Activated B cell treated with CpG ODN at 0.5 μM for 24 hours (primary cell): Measurements from ENCODE around the gene INPP4A. TPM values are rescaled to one million over a fixed set of nuclear protein-coding genes. Genes with fewer than 3 reads are reported as not detected.
"Not testable (repeated sequence)": the region's sequence is repeated elsewhere in the genome, so short reads cannot be mapped to it uniquely, and the experiment has no call there.

Experiments used
- ATAC-seq: fragments of 200-7000 bp; cut with Tn5 transposase; one replicate; pipeline ENCODE4 v1.10.0; 2021; ENCODE audit warnings: low read depth, mild to moderate bottlenecking, moderate library complexity
- CTCF ChIA-PET: fragments of 350-600 bp; sonication (Branson Sonifier 250); formaldehyde crosslinking; loops from one replicate; lab custom pipeline; 2021; ENCODE audit warnings: antibody characterized with exemption; lab: Charles Lee
- POLR2A ChIA-PET: fragments of 350-600 bp; sonication (Branson Sonifier 250); formaldehyde crosslinking; loops from one replicate; lab custom pipeline; 2021; ENCODE audit warnings: antibody characterized with exemption; lab: Charles Lee
- DNase-seq: peaks from one replicate; pipeline ENCODE4 v3.0.0; 2022
- H3K27ac Mint-ChIP-seq: one replicate; pipeline ENCODE4 v1.8.0; 2020; ENCODE audit warnings: mixed read lengths
- H3K27me3 Mint-ChIP-seq: one replicate; pipeline ENCODE4 v1.8.0; 2021; ENCODE audit warnings: mixed read lengths
- H3K36me3 Mint-ChIP-seq: one replicate; pipeline ENCODE4 v1.8.0; 2021; ENCODE audit warnings: low read depth, mixed read lengths
- H3K4me1 Mint-ChIP-seq: one replicate; pipeline ENCODE4 v1.8.0; 2021; ENCODE audit warnings: mixed read lengths
- H3K4me3 Mint-ChIP-seq: one replicate; pipeline ENCODE4 v1.8.0; 2020; ENCODE audit warnings: mild to moderate bottlenecking, mixed read lengths
- H3K9me3 Mint-ChIP-seq: one replicate; pipeline ENCODE4 v1.8.0; 2020; ENCODE audit warnings: mixed read lengths
- intact Hi-C: fragments of 100-400 bp; cut with micrococcal nuclease; formaldehyde crosslinking; loops from one replicate; pipeline ENCODE4 v1.15.1; 2024
- total RNA-seq: library from RNA; stranded (reverse); gene quantifications from 2 replicates; pipeline ENCODE4 v1.2.3, GENCODE V29; 2022
- TF ChIP-seq, protein P1 (sequence below): fragments of 200-600 bp; IDR thresholded peaks from one replicate; pipeline ENCODE4 v1.8.0; 2022; ENCODE audit warnings: antibody characterized with exemption, mild to moderate bottlenecking

INPP4A gene
- total RNA-seq, 1 donor from 2014 or later: 26.6 TPM

DNA sequence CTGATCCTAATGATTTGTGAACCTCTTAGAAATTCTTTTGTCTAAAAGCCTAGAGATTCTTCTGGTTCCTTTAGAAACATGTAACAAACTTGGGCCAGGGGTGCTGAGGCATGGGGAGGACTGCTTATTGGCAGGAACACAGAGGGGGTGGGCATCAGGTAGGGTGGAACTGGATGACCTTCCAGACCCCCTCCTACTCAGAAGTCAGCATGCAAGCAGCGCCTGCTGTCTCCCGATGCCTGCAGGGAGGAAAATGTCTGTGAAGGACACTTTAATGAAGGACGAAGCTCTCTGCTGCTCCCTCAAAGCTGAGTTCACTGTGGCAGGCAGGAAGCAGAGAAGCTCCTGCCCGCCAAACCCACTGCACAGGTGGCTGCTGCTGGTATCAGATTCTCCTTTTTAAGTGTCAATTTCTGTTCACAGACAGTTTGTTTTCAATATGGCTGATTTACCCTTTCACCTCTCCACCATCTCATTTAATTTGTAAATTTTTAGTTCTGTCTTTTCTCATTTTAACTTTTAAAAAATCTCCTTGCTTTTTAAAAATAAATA, 144.3 kb downstream of the INPP4A start:
- Mint-ChIP-seq H3K27ac (no peak overlapping the region), H3K4me1 (no peaks in the 10 kb centered on the region), H3K4me3 (no peak overlapping the region), H3K36me3 (peaks cover 19% of the 10 kb centered on the region), H3K9me3 (peaks cover 2% of the 10 kb centered on the region), H3K27me3 (no peaks in the 10 kb centered on the region)
- DNase-seq: no peak
- intact Hi-C loops: no loop called here
- TF ChIP-seq, protein P1, sequence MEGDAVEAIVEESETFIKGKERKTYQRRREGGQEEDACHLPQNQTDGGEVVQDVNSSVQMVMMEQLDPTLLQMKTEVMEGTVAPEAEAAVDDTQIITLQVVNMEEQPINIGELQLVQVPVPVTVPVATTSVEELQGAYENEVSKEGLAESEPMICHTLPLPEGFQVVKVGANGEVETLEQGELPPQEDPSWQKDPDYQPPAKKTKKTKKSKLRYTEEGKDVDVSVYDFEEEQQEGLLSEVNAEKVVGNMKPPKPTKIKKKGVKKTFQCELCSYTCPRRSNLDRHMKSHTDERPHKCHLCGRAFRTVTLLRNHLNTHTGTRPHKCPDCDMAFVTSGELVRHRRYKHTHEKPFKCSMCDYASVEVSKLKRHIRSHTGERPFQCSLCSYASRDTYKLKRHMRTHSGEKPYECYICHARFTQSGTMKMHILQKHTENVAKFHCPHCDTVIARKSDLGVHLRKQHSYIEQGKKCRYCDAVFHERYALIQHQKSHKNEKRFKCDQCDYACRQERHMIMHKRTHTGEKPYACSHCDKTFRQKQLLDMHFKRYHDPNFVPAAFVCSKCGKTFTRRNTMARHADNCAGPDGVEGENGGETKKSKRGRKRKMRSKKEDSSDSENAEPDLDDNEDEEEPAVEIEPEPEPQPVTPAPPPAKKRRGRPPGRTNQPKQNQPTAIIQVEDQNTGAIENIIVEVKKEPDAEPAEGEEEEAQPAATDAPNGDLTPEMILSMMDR: no peak
- no peak for ATAC-seq
- ChIA-PET CTCF (no interaction called here), POLR2A (no interaction called here)

DNA sequence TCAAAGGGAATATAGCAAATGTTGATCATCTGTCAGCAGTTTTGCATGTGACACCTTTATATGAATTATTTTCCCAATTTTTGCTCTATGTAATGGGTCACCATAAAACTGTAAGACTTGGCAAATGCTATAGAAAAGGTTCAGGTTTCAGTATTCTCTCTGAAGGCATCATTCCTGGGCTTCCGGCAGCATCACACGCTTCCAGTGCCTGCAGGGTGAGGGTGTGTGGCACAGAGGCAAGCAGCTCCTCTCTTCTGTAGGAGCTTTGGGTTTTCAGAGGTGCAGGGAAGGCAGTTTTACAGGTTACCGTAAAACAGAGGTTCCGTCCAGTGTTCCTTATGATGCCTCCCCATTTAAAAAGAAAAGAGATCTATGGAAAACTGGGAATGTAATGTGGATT, 144.8 kb downstream of the INPP4A start:
- no peak overlapping the region for H3K4me3 Mint-ChIP-seq
- H3K27ac Mint-ChIP-seq: no peak overlapping the region
- H3K27me3 Mint-ChIP-seq: no peaks in the 10 kb centered on the region
- H3K36me3 Mint-ChIP-seq: peaks cover 21% of the 10 kb centered on the region
- POLR2A ChIA-PET: no interaction called here
- H3K4me1 Mint-ChIP-seq: no peaks in the 10 kb centered on the region
- TF ChIP-seq, protein P1: no peak
- CTCF ChIA-PET: no interaction called here
- ATAC-seq (no peak), DNase-seq (no peak)
- intact Hi-C loops: no loop called here
- H3K9me3 Mint-ChIP-seq: peaks cover 4% of the 10 kb centered on the region

DNA sequence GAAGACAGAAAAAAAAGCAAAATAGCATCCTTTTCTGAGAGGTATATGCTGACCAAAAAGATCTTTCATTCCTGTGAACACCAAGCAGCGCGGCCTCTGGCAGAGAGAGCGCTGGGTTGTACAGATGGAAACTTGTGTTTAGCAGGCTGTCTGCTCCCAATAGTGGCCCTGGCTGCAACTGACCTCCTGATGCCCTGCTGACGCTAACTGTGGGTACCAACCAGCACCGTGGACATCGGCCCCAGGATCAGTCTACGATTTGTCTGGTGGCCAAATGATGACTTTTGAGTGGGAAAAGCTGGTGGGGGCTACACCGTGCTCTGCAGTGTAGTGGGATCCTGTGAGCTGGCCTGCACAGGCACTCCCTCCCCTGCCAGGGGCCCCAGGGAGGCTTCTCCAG, 147.9 kb downstream of the INPP4A start:
- H3K4me3 Mint-ChIP-seq: no peak overlapping the region

DNA sequence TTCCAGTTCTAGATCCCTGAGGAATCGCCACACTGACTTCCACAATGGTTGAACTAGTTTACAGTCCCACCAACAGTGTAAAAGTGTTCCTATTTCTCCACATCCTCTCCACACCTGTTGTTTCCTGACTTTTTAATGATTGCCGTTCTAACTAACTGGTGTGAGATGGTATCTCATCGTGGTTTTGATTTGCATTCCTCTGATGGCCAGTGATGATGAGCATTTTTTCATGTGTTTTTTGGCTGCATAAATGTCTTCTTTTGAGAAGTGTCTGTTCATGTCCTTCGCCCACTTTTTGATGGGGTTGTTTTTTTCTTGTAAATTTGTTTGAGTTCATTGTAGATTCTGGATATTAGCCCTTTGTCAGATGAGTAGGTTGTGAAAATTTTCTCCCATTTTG, 150.0 kb downstream of the INPP4A start:
- CTCF ChIA-PET, H3K27ac Mint-ChIP-seq, intact Hi-C loops, ATAC-seq, DNase-seq, H3K9me3 Mint-ChIP-seq, H3K4me1 Mint-ChIP-seq, POLR2A ChIA-PET, H3K27me3 Mint-ChIP-seq, H3K4me3 Mint-ChIP-seq: not testable (repeated sequence)
- peaks cover 38% of the 10 kb centered on the region for H3K36me3 Mint-ChIP-seq

More for the DNA sequence above, 147.9 kb downstream of the INPP4A start:
- Mint-ChIP-seq H3K27me3 (no peaks in the 10 kb centered on the region), H3K36me3 (peaks cover 24% of the 10 kb centered on the region), H3K4me1 (no peaks in the 10 kb centered on the region), H3K9me3 (peaks cover 4% of the 10 kb centered on the region), H3K27ac (no peak overlapping the region)
- ChIA-PET CTCF (no interaction called here), POLR2A (no interaction called here)
- TF ChIP-seq, protein P1: no peak
- DNase-seq (no peak), ATAC-seq (no peak)
- intact Hi-C loops: no loop called here

DNA sequence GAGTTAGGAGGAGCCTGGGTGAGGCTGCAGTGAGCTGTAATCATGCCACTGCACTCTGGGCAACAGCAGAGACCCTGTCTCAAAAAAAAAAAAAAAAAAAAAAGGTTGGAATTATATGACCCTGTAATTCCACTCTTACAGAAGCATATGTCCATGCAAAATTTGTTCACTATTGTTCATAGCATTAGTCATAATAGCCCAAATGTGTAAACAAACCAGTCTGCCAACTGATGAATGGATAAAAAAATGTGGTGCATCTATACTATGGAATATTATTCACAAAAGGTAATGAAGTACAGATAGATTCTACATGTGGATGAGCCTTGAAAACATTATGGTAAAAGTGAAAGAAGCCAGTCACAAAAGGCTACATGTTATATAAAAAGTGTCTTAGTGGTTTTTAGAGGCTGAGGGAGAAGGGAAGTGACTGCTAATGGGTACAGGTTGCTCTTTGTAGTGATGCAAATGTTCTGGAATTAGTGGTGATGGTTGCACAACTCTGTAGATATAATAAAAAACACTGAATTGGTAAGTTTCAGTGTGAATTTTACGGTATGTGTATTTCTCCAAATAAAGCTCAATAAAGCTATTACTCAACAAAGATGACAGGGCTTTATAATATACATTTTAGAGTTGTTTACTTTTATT, 154.2 kb downstream of the INPP4A start:
- Mint-ChIP-seq H3K9me3 (peaks cover 2% of the 10 kb centered on the region), H3K4me3 (no peak overlapping the region), H3K27ac (no peak overlapping the region), H3K36me3 (peaks cover 70% of the 10 kb centered on the region), H3K27me3 (no peaks in the 10 kb centered on the region), H3K4me1 (no peaks in the 10 kb centered on the region)
- CTCF ChIA-PET: interaction anchor here (1.4 kb wide), 1 partner anchor 186 kb away, joined by 5 read pairs; no protein-coding TSS in a partner anchor
- intact Hi-C loops: no loop called here
- TF ChIP-seq, protein P1: no peak
- ATAC-seq (no peak), DNase-seq (no peak)
- POLR2A ChIA-PET: interaction anchor here (1.1 kb wide), 1 partner anchor 10 kb away, joined by 3 read pairs; no protein-coding TSS in a partner anchor
